GM12872 (cell line): ENCODE measurements around the gene SYT7.

Source experiments
- CTCF ChIP-seq: IDR thresholded peaks from 3 replicates; pipeline ENCODE4 v1.5.1; 2011; ENCODE audit warnings: low read depth, mild to moderate bottlenecking, low read length, moderate library complexity; ENCODE audit not compliant: insufficient read depth

SYT7 gene

GRCh38 chr11:61577383-61578118 is 3.3 kb downstream of the SYT7 start:
- no peak for TF ChIP-seq CTCF

DNA sequence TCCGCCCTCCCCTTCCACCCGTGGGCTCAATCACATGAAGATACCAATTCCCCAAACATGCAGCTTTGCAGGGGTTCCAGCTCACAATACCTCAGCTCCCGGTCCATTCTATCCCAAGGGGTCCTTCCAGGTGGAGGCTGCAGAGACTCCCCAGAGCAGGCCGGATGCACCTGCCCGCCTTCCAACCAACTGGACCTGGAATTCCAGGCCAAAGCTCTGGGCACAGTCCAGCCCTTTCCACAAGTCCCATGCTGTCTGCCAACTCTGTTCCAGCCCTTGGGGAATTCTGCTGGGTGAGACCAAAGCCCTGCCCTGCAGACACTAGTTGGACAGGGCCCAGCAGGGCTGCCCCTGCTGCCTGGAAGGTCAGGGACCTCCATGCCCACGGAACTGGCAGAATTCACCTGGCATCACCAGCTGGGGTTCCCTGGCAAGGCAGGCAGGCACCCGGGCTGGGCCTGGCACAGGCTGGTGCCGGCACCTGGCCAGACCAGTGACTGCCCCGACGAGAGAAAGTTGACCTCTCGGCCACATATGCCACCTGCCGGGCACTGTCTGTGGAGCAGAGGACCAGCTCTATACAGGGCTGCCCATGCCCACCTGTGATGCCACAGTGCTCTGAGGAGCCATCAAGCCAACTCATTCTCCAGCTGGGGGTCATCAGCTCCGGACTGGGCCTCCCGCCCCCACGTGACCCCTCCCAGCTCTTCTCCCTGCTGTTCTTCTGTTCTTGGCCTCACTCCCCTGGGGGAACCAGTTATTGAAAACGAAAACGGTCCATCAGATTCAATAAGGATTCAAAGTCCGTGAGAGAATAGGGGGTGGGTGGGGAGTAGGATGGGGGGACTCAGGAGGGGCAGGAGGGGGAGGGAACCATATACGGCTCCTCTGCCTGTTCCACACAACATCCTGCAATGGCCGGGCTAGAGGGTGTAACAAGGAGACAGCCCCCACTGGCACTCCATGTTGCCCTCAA is 4.7 kb downstream of the SYT7 start:
- no peak for TF ChIP-seq CTCF

DNA sequence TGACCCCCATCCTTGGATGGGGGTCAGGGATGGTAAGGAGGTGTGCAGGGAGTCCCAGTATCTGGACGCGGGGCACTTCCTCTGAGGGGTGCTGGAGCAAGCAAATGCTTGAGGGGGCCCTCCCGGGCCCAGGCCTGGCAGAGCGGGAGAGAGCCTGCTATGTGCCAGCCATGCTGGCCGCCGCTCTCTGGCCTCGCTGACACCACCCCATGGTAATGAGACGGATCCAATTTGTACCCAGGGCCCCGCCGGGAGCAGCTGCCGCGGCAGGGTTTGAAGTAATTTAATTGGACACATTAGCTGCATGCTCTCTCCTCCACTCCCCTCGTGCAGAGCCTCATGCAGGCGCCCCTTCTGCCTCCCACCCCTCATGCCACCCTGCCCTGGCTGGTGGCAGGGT is 6.3 kb downstream of the SYT7 start:
- TF ChIP-seq CTCF: no peak

- no peak for TF ChIP-seq CTCF
Measured at GRCh38 chr11:61572913-61573312, 8.0 kb downstream of the SYT7 start.

DNA sequence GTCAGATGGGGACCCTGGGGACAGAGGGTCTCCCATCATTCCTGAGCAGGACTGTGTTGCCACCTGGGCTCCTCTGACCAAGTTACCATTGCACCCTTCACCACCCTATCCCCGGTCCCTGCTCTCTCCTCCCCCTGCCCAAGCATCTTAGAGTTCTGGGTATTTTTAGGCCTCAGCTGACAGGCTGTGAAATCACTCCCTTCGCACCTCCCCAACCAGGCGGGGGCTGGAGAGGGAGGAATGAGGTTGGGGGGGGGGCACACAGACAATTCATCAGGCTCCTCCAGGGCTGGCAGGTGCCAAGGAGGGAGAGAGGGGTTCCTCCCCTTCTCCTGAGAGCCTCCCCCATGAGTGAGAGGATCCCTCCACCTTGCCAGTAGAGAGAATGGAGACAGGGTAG is 9.0 kb downstream of the SYT7 start:
- TF ChIP-seq CTCF: no peak

- TF ChIP-seq CTCF: no peak
Measured at GRCh38 chr11:61571337-61571736, 9.5 kb downstream of the SYT7 start.

GRCh38 chr11:61569701-61570100 is 11.2 kb downstream of the SYT7 start:
- TF ChIP-seq CTCF: no peak
